OCI-LY7 (cell line): ENCODE data around the gene PSMG1.

Experiments
- EZH2phosphoT487 ChIP-seq: fragments of 200-600 bp; sonication (generic); IDR thresholded peaks from 2 replicates; pipeline ENCODE4 v1.6.1; 2018; ENCODE audit warnings: low read depth, borderline replicate concordance, mild to moderate bottlenecking, mixed run types, antibody characterized with exemption, low read length, moderate library complexity, mixed read lengths
- TF ChIP-seq, protein P1 (sequence below): fragments of 200-600 bp; sonication (generic); conservative IDR thresholded peaks from 2 replicates; pipeline ENCODE4 v1.5.1; 2014; ENCODE audit warnings: mild to moderate bottlenecking, antibody characterized with exemption, low read length, moderate library complexity, mixed read lengths

DNA sequence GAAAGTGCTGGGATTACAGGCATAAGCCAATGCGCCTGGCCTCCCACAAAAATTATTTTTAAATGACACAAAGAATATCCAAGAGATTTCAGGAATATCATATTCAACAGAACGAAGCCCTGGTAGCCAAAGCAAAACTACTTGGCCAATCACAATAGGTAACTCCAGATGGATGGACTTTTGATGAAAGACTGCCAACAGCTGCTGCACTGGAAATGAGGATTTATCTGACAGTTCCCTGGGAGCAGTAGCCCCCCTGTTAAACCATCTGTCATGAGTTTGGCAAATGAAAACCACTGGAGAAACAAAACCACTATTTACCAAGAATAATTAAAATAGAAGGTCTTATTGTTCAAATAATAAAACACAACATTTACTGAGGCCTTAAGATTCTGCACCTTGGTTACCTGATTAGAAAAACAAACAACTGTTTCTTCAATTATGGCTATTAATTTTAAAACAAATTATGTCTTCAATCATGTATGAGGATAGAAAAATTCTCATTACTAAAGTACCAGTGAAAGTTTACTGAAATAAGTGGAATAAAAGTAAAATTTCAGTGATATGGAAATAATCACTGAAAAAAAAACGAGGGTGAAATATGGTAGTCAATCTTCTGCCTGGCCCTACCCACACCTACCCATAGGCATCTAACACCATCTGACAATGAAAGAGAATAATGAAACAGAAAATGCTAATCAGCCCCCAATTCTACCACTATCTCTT lies 34.3 kb upstream of the PSMG1 start:
- TF ChIP-seq, protein P1, sequence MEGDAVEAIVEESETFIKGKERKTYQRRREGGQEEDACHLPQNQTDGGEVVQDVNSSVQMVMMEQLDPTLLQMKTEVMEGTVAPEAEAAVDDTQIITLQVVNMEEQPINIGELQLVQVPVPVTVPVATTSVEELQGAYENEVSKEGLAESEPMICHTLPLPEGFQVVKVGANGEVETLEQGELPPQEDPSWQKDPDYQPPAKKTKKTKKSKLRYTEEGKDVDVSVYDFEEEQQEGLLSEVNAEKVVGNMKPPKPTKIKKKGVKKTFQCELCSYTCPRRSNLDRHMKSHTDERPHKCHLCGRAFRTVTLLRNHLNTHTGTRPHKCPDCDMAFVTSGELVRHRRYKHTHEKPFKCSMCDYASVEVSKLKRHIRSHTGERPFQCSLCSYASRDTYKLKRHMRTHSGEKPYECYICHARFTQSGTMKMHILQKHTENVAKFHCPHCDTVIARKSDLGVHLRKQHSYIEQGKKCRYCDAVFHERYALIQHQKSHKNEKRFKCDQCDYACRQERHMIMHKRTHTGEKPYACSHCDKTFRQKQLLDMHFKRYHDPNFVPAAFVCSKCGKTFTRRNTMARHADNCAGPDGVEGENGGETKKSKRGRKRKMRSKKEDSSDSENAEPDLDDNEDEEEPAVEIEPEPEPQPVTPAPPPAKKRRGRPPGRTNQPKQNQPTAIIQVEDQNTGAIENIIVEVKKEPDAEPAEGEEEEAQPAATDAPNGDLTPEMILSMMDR, result no peak
- no peak for TF ChIP-seq EZH2phosphoT487
